ENCODE measurements around the gene IQCH. TPM values are rescaled to one million over a fixed set of nuclear protein-coding genes. Genes with fewer than 3 reads are reported as not detected.

IQCH gene
- total RNA-seq, 1 donor from 2014 or later, result 5.2 TPM

DNA sequence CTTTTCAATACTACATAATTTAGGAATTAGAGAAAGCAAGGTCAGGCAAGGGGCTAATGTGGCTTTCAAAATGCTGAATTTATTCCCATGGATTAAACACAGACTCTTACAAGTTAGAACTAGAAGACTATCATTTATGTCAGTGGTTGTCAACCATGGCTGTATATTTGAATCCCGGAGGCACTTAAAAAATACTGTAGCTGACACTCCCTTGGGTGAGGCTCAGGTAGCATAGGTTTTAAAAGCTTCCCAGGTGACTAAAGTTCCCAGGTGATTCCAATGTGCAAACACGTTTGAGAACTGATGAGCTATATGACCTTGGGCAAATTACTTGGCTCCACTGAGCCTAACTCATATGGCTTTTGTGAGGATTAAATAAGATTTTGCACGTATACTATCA, 29.7 kb upstream of the IQCH start:
- no peak for TF ChIP-seq CTCF (IDR thresholded peaks at IDR 0.05; ENCODE audit: unreplicated experiment)
- H3K27ac Mint-ChIP-seq, result no peak overlapping the region
- no peaks in the 10 kb centered on the region for H3K9me3 Mint-ChIP-seq (ENCODE audit: low read depth)
- no peaks in the 10 kb centered on the region for H3K4me1 Mint-ChIP-seq (ENCODE audit: low read depth)
- H3K27me3 Mint-ChIP-seq, result no peaks in the 10 kb centered on the region
- no peak for DNase-seq (ENCODE audit: low spot score, unreplicated experiment)
- H3K4me3 Mint-ChIP-seq (ENCODE audit: low read depth), result no peak overlapping the region
- peaks cover 3% of the 10 kb centered on the region for H3K36me3 Mint-ChIP-seq (ENCODE audit: insufficient read depth)

- no peak for TF ChIP-seq CTCF (IDR thresholded peaks at IDR 0.05; ENCODE audit: unreplicated experiment)
- Mint-ChIP-seq H3K36me3 (ENCODE audit: insufficient read depth) (peaks cover 3% of the 10 kb centered on the region), H3K27me3 (no peaks in the 10 kb centered on the region), H3K27ac (no peak overlapping the region), H3K4me3 (ENCODE audit: low read depth) (no peak overlapping the region), H3K4me1 (ENCODE audit: low read depth) (no peaks in the 10 kb centered on the region), H3K9me3 (ENCODE audit: low read depth) (no peaks in the 10 kb centered on the region)
- no peak for DNase-seq (ENCODE audit: low spot score, unreplicated experiment)
These were observed 29.2 kb upstream of the IQCH start for GRCh38 chr15:67225336-67225735.

DNA sequence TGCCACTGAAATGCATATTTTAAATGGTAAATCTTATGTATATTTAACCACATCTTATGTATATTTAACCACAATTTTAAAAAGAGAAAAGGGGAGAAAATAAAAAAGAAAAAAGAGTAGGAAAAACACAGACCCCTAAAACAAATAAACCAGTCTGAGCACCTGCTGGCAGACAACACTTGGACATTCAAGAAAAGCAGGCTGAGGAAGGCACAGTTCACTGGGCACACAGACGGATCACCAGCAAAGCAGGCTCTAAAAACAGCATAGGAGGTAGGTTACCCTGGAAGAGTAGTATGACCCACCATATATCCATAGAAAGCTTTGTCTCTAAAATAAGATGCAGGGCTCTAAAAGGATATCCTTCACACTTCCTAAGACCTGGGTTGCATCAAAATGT, 27.2 kb upstream of the IQCH start:
- no peak for TF ChIP-seq CTCF (IDR thresholded peaks at IDR 0.05; ENCODE audit: unreplicated experiment)
- peaks cover 13% of the 10 kb centered on the region for H3K36me3 Mint-ChIP-seq (ENCODE audit: insufficient read depth)

DNA sequence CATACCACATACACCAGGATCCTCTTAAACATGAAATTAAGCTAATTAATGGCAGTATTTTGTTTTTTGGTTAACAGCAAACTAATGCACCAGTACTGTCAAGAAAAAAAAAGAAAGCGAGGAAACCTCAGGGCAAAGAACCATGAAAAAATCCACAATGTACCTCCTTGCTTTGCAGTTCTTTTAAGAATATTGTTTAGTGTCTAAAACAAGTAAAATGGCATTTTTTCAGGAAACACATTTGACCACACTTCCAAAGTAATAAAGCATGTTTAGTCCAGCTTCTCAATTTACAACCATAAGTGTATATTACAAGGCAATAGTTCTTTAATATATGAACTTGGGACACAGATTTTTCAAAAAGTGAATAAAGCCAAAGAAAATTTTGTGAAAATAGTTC, 26.7 kb upstream of the IQCH start:
- no peak for TF ChIP-seq CTCF (IDR thresholded peaks at IDR 0.05; ENCODE audit: unreplicated experiment)

More for the DNA sequence above, 27.2 kb upstream of the IQCH start:
- no peak overlapping the region for H3K4me3 Mint-ChIP-seq (ENCODE audit: low read depth)
- H3K27me3 Mint-ChIP-seq, result no peaks in the 10 kb centered on the region
- no peaks in the 10 kb centered on the region for H3K9me3 Mint-ChIP-seq (ENCODE audit: low read depth)
- H3K4me1 Mint-ChIP-seq (ENCODE audit: low read depth), result no peaks in the 10 kb centered on the region
- no peak overlapping the region for H3K27ac Mint-ChIP-seq
- DNase-seq (ENCODE audit: low spot score, unreplicated experiment), result no peak

DNA sequence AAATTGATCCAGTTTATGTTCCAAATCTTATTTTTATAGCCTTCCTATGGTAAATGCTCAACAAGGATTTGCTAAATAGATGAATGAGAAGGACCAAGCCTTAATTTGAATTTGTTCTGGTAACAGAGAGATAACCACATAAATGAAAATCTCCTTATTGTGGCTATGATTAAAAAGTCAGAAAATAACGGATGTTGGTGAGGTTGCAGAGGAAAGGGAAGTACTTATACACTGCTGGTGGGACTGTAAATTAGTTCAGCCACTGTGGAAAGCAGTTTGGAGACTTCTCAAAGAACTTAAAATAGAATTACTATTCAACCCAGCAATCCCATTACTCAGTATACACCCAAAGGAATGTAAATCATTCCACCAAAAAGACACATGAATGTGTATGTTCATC, 26.3 kb upstream of the IQCH start:
- Mint-ChIP-seq H3K36me3 (ENCODE audit: insufficient read depth) (peaks cover 19% of the 10 kb centered on the region), H3K27ac (no peak overlapping the region)

More for the DNA sequence above, 26.7 kb upstream of the IQCH start:
- Mint-ChIP-seq H3K4me3 (ENCODE audit: low read depth) (no peak overlapping the region), H3K36me3 (ENCODE audit: insufficient read depth) (peaks cover 17% of the 10 kb centered on the region), H3K27ac (no peak overlapping the region), H3K4me1 (ENCODE audit: low read depth) (no peaks in the 10 kb centered on the region), H3K27me3 (no peaks in the 10 kb centered on the region), H3K9me3 (ENCODE audit: low read depth) (no peaks in the 10 kb centered on the region)
- DNase-seq (ENCODE audit: low spot score, unreplicated experiment), result no peak

More for the DNA sequence above, 26.3 kb upstream of the IQCH start:
- DNase-seq (ENCODE audit: low spot score, unreplicated experiment), result no peak
- no peaks in the 10 kb centered on the region for H3K4me1 Mint-ChIP-seq (ENCODE audit: low read depth)
- no peak overlapping the region for H3K4me3 Mint-ChIP-seq (ENCODE audit: low read depth)
- no peaks in the 10 kb centered on the region for H3K27me3 Mint-ChIP-seq
- H3K9me3 Mint-ChIP-seq (ENCODE audit: low read depth), result no peaks in the 10 kb centered on the region
- TF ChIP-seq CTCF (IDR thresholded peaks at IDR 0.05; ENCODE audit: unreplicated experiment), result no peak
